Testis (tissue), 3 donors: ENCODE measurements around the gene ADD3. TPM values are rescaled to one million over a fixed set of nuclear protein-coding genes. Genes with fewer than 3 reads are reported as not detected.

ENCODE experiments used
- DNase-seq: peaks from one replicate; pipeline ENCODE4 v3.0.0-alpha.2; 2019
- H3K27ac ChIP-seq, 2 donors: fragments of 200-600 bp; sonication (generic); one replicate each; pipeline ENCODE4 v1.5.1; 2019
- H3K27me3 ChIP-seq: fragments of 200-600 bp; sonication (generic); one replicate; pipeline ENCODE4 v1.5.1; 2019
- H3K36me3 ChIP-seq: fragments of 200-600 bp; sonication (generic); one replicate; pipeline ENCODE4 v1.5.1; 2017; ENCODE audit warnings: low read depth; ENCODE audit errors: missing control alignments
- H3K4me1 ChIP-seq: fragments of 200-600 bp; sonication (generic); one replicate; pipeline ENCODE4 v1.5.1; 2019
- H3K4me3 ChIP-seq, 2 donors: fragments of 200-600 bp; sonication (generic); one replicate each; pipeline ENCODE4 v1.5.1; 2017 to 2019
- H3K9me3 ChIP-seq: fragments of 200-600 bp; sonication (generic); one replicate; pipeline ENCODE4 v1.5.1; 2017
- POLR2A ChIP-seq: fragments of 450-650 bp; IDR thresholded peaks from one replicate; pipeline ENCODE4 v1.6.1; 2017; ENCODE audit warnings: antibody characterized with exemption, mild to moderate bottlenecking, moderate library complexity
- WGBS, 2 donors: methylation state at CpG; one replicate each; pipeline ENCODE4 v1.1.5; 2018; 5-methylcytosine and 5-hydroxymethylcytosine counted together
- intact Hi-C: fragments of 100-400 bp; cut with DNase I; formaldehyde crosslinking; loops from one replicate; pipeline ENCODE4 v1.15.1; 2023; ENCODE audit warnings: low total_unique reads
- polyA plus RNA-seq: library from polyadenylated mRNA; stranded (reverse); fragments of 350-450 nt; fragmentation: Illumina TruSeq; extraction: RNeasy Lipid Tissue Mini Kit (QIAGEN cat#74804); gene quantifications from one replicate; pipeline ENCODE4 v1.2.3, GENCODE V29; 2014; ENCODE audit warnings: low read depth, low replicate concordance; ENCODE audit not compliant: insufficient read depth
- total RNA-seq, 2 donors: library from RNA; depleted of rRNA; stranded (reverse); fragments of >200 nt; gene quantifications; one replicate each; pipeline ENCODE4 v1.2.3, GENCODE V29; 2016
- TF ChIP-seq, protein P1 (sequence below), 3 experiments: fragments of 450-650 bp in 2 of 3; fragments of 200-600 bp in 1 of 3; sonication (generic) in 1 of 3; IDR thresholded peaks; one replicate each; pipeline ENCODE4 v1.5.1; 2016 to 2019; ENCODE audit warnings: antibody characterized with exemption in 3 of 3, mild to moderate bottlenecking in 2 of 3, moderate library complexity in 1 of 3

Gene ADD3
- total and polyA plus RNA-seq, 3 donors from 2014 or later, result 155 to 394 (median 240) TPM

GRCh38 chr10:110158051-110159005, 150.5 kb downstream of the ADD3 start:
- WGBS, 2 donors, result 81 to 85% methylated on average over 11 of the region's 11 CpGs
- TF ChIP-seq, protein P1, sequence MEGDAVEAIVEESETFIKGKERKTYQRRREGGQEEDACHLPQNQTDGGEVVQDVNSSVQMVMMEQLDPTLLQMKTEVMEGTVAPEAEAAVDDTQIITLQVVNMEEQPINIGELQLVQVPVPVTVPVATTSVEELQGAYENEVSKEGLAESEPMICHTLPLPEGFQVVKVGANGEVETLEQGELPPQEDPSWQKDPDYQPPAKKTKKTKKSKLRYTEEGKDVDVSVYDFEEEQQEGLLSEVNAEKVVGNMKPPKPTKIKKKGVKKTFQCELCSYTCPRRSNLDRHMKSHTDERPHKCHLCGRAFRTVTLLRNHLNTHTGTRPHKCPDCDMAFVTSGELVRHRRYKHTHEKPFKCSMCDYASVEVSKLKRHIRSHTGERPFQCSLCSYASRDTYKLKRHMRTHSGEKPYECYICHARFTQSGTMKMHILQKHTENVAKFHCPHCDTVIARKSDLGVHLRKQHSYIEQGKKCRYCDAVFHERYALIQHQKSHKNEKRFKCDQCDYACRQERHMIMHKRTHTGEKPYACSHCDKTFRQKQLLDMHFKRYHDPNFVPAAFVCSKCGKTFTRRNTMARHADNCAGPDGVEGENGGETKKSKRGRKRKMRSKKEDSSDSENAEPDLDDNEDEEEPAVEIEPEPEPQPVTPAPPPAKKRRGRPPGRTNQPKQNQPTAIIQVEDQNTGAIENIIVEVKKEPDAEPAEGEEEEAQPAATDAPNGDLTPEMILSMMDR (IDR thresholded peaks at IDR 0.05), result no peak
- TF ChIP-seq POLR2A, result no peak
- H3K4me1 ChIP-seq, result no peaks in the 10 kb centered on the region
- no peak overlapping the region for H3K4me3 ChIP-seq
- no peaks in the 10 kb centered on the region for H3K27me3 ChIP-seq
- intact Hi-C loops, result no loop called here
- DNase-seq, result peak; percentile 9
- no peaks in the 10 kb centered on the region for H3K9me3 ChIP-seq
- H3K27ac ChIP-seq, result no peak overlapping the region
- no peaks in the 10 kb centered on the region for H3K36me3 ChIP-seq

- no peak for TF ChIP-seq POLR2A
- TF ChIP-seq, protein P1 (IDR thresholded peaks at IDR 0.05), result no peak
- H3K27me3 ChIP-seq, result no peaks in the 10 kb centered on the region
- H3K36me3 ChIP-seq, result no peaks in the 10 kb centered on the region
- 91 to 92% methylated on average over 4 of the region's 4 CpGs for WGBS, 2 donors
- H3K9me3 ChIP-seq, result no peaks in the 10 kb centered on the region
- DNase-seq, result no peak
- no peak overlapping the region for H3K27ac ChIP-seq
- no peaks in the 10 kb centered on the region for H3K4me1 ChIP-seq
- H3K4me3 ChIP-seq, result no peak overlapping the region
- intact Hi-C loops, result no loop called here
Observed at GRCh38 chr10:110160081-110160480, 152.3 kb downstream of the ADD3 start.

GRCh38 chr10:110160522-110160921, 152.7 kb downstream of the ADD3 start:
- no peak for DNase-seq
- intact Hi-C loops, result no loop called here
- H3K4me3 ChIP-seq, result no peak overlapping the region
- no peaks in the 10 kb centered on the region for H3K9me3 ChIP-seq
- TF ChIP-seq POLR2A, result no peak
- TF ChIP-seq, protein P1 (IDR thresholded peaks at IDR 0.05), result no peak
- H3K27me3 ChIP-seq, result no peaks in the 10 kb centered on the region
- H3K4me1 ChIP-seq, result no peaks in the 10 kb centered on the region
- no peak overlapping the region for H3K27ac ChIP-seq
- H3K36me3 ChIP-seq, result no peaks in the 10 kb centered on the region

DNA sequence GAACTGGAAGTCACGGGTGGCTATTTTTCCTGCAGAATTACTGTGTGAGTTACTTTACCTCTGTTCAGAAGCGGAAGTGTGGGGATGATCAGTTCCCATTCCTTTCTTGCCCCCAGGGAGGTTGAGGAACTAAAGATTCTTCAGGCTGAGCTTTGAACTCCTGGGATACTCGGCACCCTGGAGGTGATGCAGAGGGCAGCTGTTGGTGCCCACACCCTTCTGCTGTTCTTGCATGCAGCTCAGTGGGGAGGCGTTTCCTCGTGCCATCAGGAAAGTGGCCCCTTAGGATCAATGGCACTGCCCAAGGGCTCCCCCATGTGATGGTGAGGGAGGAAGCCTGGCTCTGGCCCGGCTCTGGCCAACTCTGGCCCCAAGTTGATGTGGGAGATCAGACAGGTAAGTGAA, 155.0 kb downstream of the ADD3 start:
- peak; percentile 4 for DNase-seq
- TF ChIP-seq POLR2A, result no peak
- TF ChIP-seq, protein P1 (IDR thresholded peaks at IDR 0.05), result no peak
- no peaks in the 10 kb centered on the region for H3K36me3 ChIP-seq
- H3K4me1 ChIP-seq, result no peaks in the 10 kb centered on the region
- H3K4me3 ChIP-seq, result no peak overlapping the region
- no peaks in the 10 kb centered on the region for H3K9me3 ChIP-seq
- H3K27me3 ChIP-seq, result no peaks in the 10 kb centered on the region
- intact Hi-C loops, result no loop called here
- no peak overlapping the region for H3K27ac ChIP-seq
- WGBS, 2 donors, result 73 to 74% methylated on average over 5 to 6 of the region's 6 CpGs
